Thoracic aorta (tissue), 2 donors: ENCODE results near the gene GULP1. TPM values are rescaled to one million over a fixed set of nuclear protein-coding genes. Genes with fewer than 3 reads are reported as not detected.

Experiments
- ATAC-seq: fragments of 150-250 bp; one replicate; pipeline ENCODE4 v1.8.0; 2017; ENCODE audit warnings: low read depth; ENCODE audit not compliant: insufficient number of reproducible peaks, low FRiP score
- DNase-seq: peaks from one replicate; pipeline ENCODE4 v3.0.0-alpha.2; 2020; ENCODE audit warnings: low spot score
- H3K27ac ChIP-seq, 2 donors: fragments of 200-600 bp; sonication (generic); 1 replicate in 1 of 2; 2 replicates in 1 of 2; pipeline ENCODE4 v1.5.1; 2016; ENCODE audit warnings: mild to moderate bottlenecking in 2 of 2, moderate library complexity in 2 of 2
- H3K27me3 ChIP-seq: fragments of 200-600 bp; sonication (generic); replicated peaks from 2 replicates; pipeline ENCODE4 v1.6.0; 2016; ENCODE audit warnings: mild to moderate bottlenecking; ENCODE audit not compliant: insufficient read depth
- H3K36me3 ChIP-seq: fragments of 200-600 bp; sonication (generic); one replicate; pipeline ENCODE4 v1.5.1; 2016
- H3K4me1 ChIP-seq, 2 donors: fragments of 200-600 bp; sonication (generic); 1 replicate in 1 of 2; 2 replicates in 1 of 2; pipeline versions ENCODE4 v1.5.1 to v1.6.0; 2016; ENCODE audit warnings: low read depth in 2 of 2, mild to moderate bottlenecking in 1 of 2; ENCODE audit not compliant: control insufficient read depth in 1 of 2
- H3K4me3 ChIP-seq: fragments of 200-600 bp; sonication (generic); 2 replicates; pipeline ENCODE4 v1.5.1; 2016; ENCODE audit warnings: mild to moderate bottlenecking
- H3K9me3 ChIP-seq: fragments of 200-600 bp; sonication (generic); 2 replicates; pipeline ENCODE4 v1.5.1; 2016
- CTCF ChIP-seq: fragments of 200-600 bp; sonication (generic); IDR thresholded peaks from one replicate; pipeline ENCODE4 v1.5.1; 2019; ENCODE audit warnings: antibody characterized with exemption
- total RNA-seq, 2 donors: library from RNA; depleted of rRNA; stranded (reverse); fragments of >200 nt; gene quantifications; one replicate each; pipeline versions ENCODE4 v1.1.0 to v1.2.3, GENCODE V29; 2016

The GULP1 gene
- total RNA-seq, 2 donors from 2014 or later: 64.0 to 80.9 TPM

- no peak overlapping the region for H3K27ac ChIP-seq
- no peaks in the 10 kb centered on the region for H3K36me3 ChIP-seq
- peaks cover 23 to 54% of the 10 kb centered on the region in 2 donors for H3K4me1 ChIP-seq
- no peaks in the 10 kb centered on the region for H3K27me3 ChIP-seq
- DNase-seq (no peak), ATAC-seq (no peak)
- H3K9me3 ChIP-seq: no peaks in the 10 kb centered on the region
- H3K4me3 ChIP-seq: no peak overlapping the region
- no peak for TF ChIP-seq CTCF
These were observed 36.0 kb downstream of the GULP1 start for GRCh38 chr2:188327518-188328213.

- no peak overlapping the region for H3K4me3 ChIP-seq
- H3K27ac ChIP-seq: no peak overlapping the region
- no peak for DNase-seq
- no peak for ATAC-seq
- H3K4me1 ChIP-seq: peaks cover 25 to 54% of the 10 kb centered on the region in 2 donors
- TF ChIP-seq CTCF: no peak
- H3K36me3 ChIP-seq: no peaks in the 10 kb centered on the region
- H3K9me3 ChIP-seq: no peaks in the 10 kb centered on the region
- H3K27me3 ChIP-seq: no peaks in the 10 kb centered on the region
These were observed 36.7 kb downstream of the GULP1 start for GRCh38 chr2:188328419-188328818.

- ATAC-seq (no peak), DNase-seq (no peak)
- Histone ChIP-seq H3K36me3 (no peaks in the 10 kb centered on the region), H3K4me1 (peaks cover 23 to 54% of the 10 kb centered on the region in 2 donors), H3K4me3 (no peak overlapping the region), H3K9me3 (no peaks in the 10 kb centered on the region), H3K27me3 (no peaks in the 10 kb centered on the region), H3K27ac (no peak overlapping the region)
- no peak for TF ChIP-seq CTCF
These were observed 38.8 kb downstream of the GULP1 start for GRCh38 chr2:188330316-188331053.

GRCh38 chr2:188332619-188333018 is 40.9 kb downstream of the GULP1 start:
- Histone ChIP-seq H3K27me3 (no peaks in the 10 kb centered on the region), H3K9me3 (no peaks in the 10 kb centered on the region), H3K4me1 (peaks cover 18 to 39% of the 10 kb centered on the region in 2 donors), H3K36me3 (no peaks in the 10 kb centered on the region), H3K4me3 (no peak overlapping the region), H3K27ac (no peak overlapping the region)
- TF ChIP-seq CTCF: no peak
- no peak for DNase-seq
- no peak for ATAC-seq

GRCh38 chr2:188333751-188334524 is 42.3 kb downstream of the GULP1 start:
- no peak for TF ChIP-seq CTCF
- H3K9me3 ChIP-seq: no peaks in the 10 kb centered on the region
- DNase-seq (no peak), ATAC-seq (no peak)
- peaks cover 18 to 37% of the 10 kb centered on the region in 2 donors for H3K4me1 ChIP-seq
- H3K36me3 ChIP-seq: no peaks in the 10 kb centered on the region
- H3K4me3 ChIP-seq: peak overlapping the region; percentile 65
- H3K27me3 ChIP-seq: no peaks in the 10 kb centered on the region
- peak overlapping the region; percentile 43 to 67 for H3K27ac ChIP-seq
